K562 (cell line): Measurements from ENCODE around the gene HOOK1. TPM values are rescaled to one million over a fixed set of nuclear protein-coding genes. Genes with fewer than 3 reads are reported as not detected.

ENCODE experiments used
- ATAC-seq: fragments of 200-7000 bp; cut with Tn5 transposase; 3 replicates; pipeline ENCODE4 v1.9.1; 2020; ENCODE audit warnings: moderate library complexity
- BruUV-seq: library from RNA; stranded (reverse); fragments of 400-500 nt; replicated peaks from 2 replicates; lab custom pipeline; 2021; lab: Mats Ljungman, UMichigan
- CTCF ChIA-PET: fragments of 300-600 bp; formaldehyde crosslinking; extraction: SDS; loops from one replicate; lab custom pipeline; 2021; ENCODE audit warnings: low intra/inter-chr PET ratio; lab: Yijun Ruan, JAX
- POLR2A ChIA-PET: fragments of 300-600, 350-650 bp; sonication (Branson Sonifier 250); formaldehyde crosslinking; extraction: SDS; loops from one replicate; lab custom pipeline; 2021; ENCODE audit warnings: antibody characterized with exemption, inconsistent platforms; lab: Yijun Ruan, JAX
- DNase-seq, 4 experiments: peaks; one replicate each; pipeline versions ENCODE4 v3.0.0 to v3.0.0-alpha.2; 2011 to 2018; ENCODE audit warnings: low spot score in 3 of 4, mixed read lengths in 3 of 4; ENCODE audit errors: extremely low read depth in 1 of 4
- FAIRE-seq: peaks from 2 replicates; lab custom pipeline; 2011; peaks lifted over from hg19 to GRCh38; lab: Jason Lieb, UNC
- H2AFZ ChIP-seq: 2 replicates; pipeline ENCODE4 v1.6.0; 2011; ENCODE audit warnings: low read depth, low read length, control low read depth, inconsistent platforms
- H3K27ac ChIP-seq: fragments of 200-600 bp; 3 replicates; pipeline ENCODE4 v1.8.0; 2011; ENCODE audit warnings: low read depth, mild to moderate bottlenecking, control low read depth, inconsistent platforms, low read length, moderate library complexity, mixed read lengths; ENCODE audit errors: extremely low read depth
- H3K27me3 ChIP-seq, 2 experiments: fragments of 300-600 bp in 1 of 2; 2 replicates in 1 of 2; 3 replicates in 1 of 2; pipeline versions ENCODE4 v1.6.0 to v1.8.0; 2011; ENCODE audit warnings: inconsistent platforms in 2 of 2, low read length in 2 of 2, mild to moderate bottlenecking in 1 of 2, mixed read lengths in 1 of 2, moderate library complexity in 1 of 2; ENCODE audit not compliant: control insufficient read depth in 2 of 2, insufficient read depth in 2 of 2
- H3K36me3 ChIP-seq: fragments of 300-600 bp; 3 replicates; pipeline ENCODE4 v1.8.0; 2011; ENCODE audit warnings: mild to moderate bottlenecking, low read length, inconsistent platforms; ENCODE audit not compliant: control insufficient read depth, insufficient read depth
- H3K4me1 ChIP-seq, 2 experiments: fragments of 200-600 bp in 1 of 2; replicated peaks in 1 of 2; 2 replicates in 1 of 2; 3 replicates in 1 of 2; pipeline versions ENCODE4 v1.5.1 to v1.8.0; 2011; ENCODE audit warnings: inconsistent platforms in 2 of 2, low read length in 2 of 2, mild to moderate bottlenecking in 1 of 2, mixed read lengths in 1 of 2, moderate library complexity in 1 of 2; ENCODE audit not compliant: control insufficient read depth in 2 of 2, insufficient read depth in 2 of 2
- H3K4me2 ChIP-seq: 2 replicates; pipeline ENCODE4 v1.6.1; 2011; ENCODE audit warnings: low read length, control low read depth, inconsistent platforms, mixed read lengths; ENCODE audit not compliant: insufficient read depth
- H3K4me3 ChIP-seq: fragments of 200-600 bp; sonication (generic), shearing (Covaris generic); 2 replicates; pipeline ENCODE4 v1.5.1; 2016; ENCODE audit warnings: control low read depth, inconsistent platforms
- H3K79me2 ChIP-seq: fragments of 200-600 bp; 3 replicates; pipeline ENCODE4 v1.8.0; 2011; ENCODE audit warnings: low read length, inconsistent platforms; ENCODE audit not compliant: control insufficient read depth, insufficient read depth
- H3K9ac ChIP-seq, 2 experiments: 2 replicates each; pipeline versions ENCODE4 v1.6.0 to v1.6.1; 2011; ENCODE audit warnings: low read depth in 2 of 2, low read length in 2 of 2, control low read depth in 1 of 2, inconsistent platforms in 1 of 2, mild to moderate bottlenecking in 1 of 2, mixed read lengths in 1 of 2; ENCODE audit not compliant: insufficient read depth in 1 of 2
- H3K9me1 ChIP-seq: one replicate; pipeline ENCODE4 v1.6.0; 2011; ENCODE audit warnings: inconsistent platforms, mild to moderate bottlenecking, low read length, moderate library complexity; ENCODE audit not compliant: control insufficient read depth, insufficient read depth
- H3K9me3 ChIP-seq: replicated peaks from 2 replicates; pipeline ENCODE4 v1.5.1; 2011; ENCODE audit warnings: low read depth, low read length, inconsistent platforms; ENCODE audit not compliant: control insufficient read depth, insufficient read depth
- H4K20me1 ChIP-seq: replicated peaks from 2 replicates; pipeline ENCODE4 v1.6.1; 2011; ENCODE audit warnings: low read length, inconsistent platforms, mixed read lengths; ENCODE audit not compliant: control insufficient read depth, insufficient read depth
- BRF1 ChIP-seq: IDR thresholded peaks from 3 replicates; pipeline ENCODE4 v1.6.1; 2011; ENCODE audit warnings: borderline replicate concordance, mild to moderate bottlenecking; ENCODE audit not compliant: insufficient read length; ENCODE audit errors: extremely low read depth
- MBD2 ChIP-seq: sonication (generic); IDR thresholded peaks from 2 replicates; pipeline ENCODE4 v1.6.1; 2016; ENCODE audit warnings: low read depth, borderline replicate concordance
- POLR2A ChIP-seq: fragments of 450-650 bp; conservative IDR thresholded peaks from 2 replicates; pipeline ENCODE4 v1.6.1; 2016
- PPARD ChIP-seq: fragments of 250-450 bp; sonication (Bioruptor Pico); IDR thresholded peaks from 2 replicates; pipeline ENCODE4 v1.8.0; 2022; ENCODE audit warnings: inconsistent platforms, mild to moderate bottlenecking, moderate library complexity
- PURB ChIP-seq: sonication (generic); formaldehyde crosslinking; IDR thresholded peaks from 2 replicates; pipeline ENCODE4 v1.9.0; 2021; ENCODE audit warnings: low read depth, mild to moderate bottlenecking, missing genetic modification reagents
- SMC3 ChIP-seq: conservative IDR thresholded peaks from 2 replicates; pipeline ENCODE4 v1.6.1; 2011; ENCODE audit warnings: low read depth, low read length, improper control_type of control experiment; ENCODE audit not compliant: insufficient read depth
- ZBTB7A ChIP-seq: IDR thresholded peaks from 2 replicates; pipeline ENCODE4 v1.6.1; 2011; ENCODE audit warnings: low read depth, mild to moderate bottlenecking, low read length, moderate library complexity, borderline replicate concordance; ENCODE audit not compliant: control insufficient read depth
- ZC3H4 ChIP-seq: sonication (generic); formaldehyde crosslinking; IDR thresholded peaks from 2 replicates; pipeline ENCODE4 v1.9.0; 2021; ENCODE audit warnings: missing genetic modification reagents, borderline replicate concordance
- ZFP1 ChIP-seq: fragments of 450-650 bp; formaldehyde crosslinking; IDR thresholded peaks from 2 replicates; pipeline ENCODE4 v1.4.0; 2020; ENCODE audit warnings: mild to moderate bottlenecking, mixed read lengths
- ZKSCAN3 ChIP-seq: fragments of 250-450 bp; sonication (Bioruptor Pico); IDR thresholded peaks from 2 replicates; pipeline ENCODE4 v1.4.0; 2020
- WGBS: fragments of 100-300 bp; shearing (Covaris generic); methylation state at CpG from one replicate; pipeline ENCODE4 v1.1.6; 2016; ENCODE audit warnings: low coverage, mixed read lengths; ENCODE audit not compliant: insufficient coverage; ENCODE audit errors: missing lambda C conversion rate; 5-methylcytosine and 5-hydroxymethylcytosine counted together
- in situ Hi-C: fragments of 300-500 bp; cut with MboI; formaldehyde crosslinking; loops from 4 replicates; pipeline ENCODE4 v1.15.0; 2018; ENCODE audit warnings: inconsistent platforms, mixed read lengths
- intact Hi-C: fragments of 100-400 bp; cut with micrococcal nuclease; formaldehyde crosslinking; loops from 2 replicates; pipeline ENCODE4 v1.14.2; 2022
- polyA plus RNA-seq, 8 experiments: library from polyadenylated mRNA; depleted of rRNA in 4 of 8; stranded (reverse) in 5 of 8; unstranded in 3 of 8; fragments of >200 nt; fragmentation: Nextera tagmentation in 2 of 8; fragmentation: Illumina TruSeq in 1 of 8; extraction: Ambion mirVana in 2 of 8; extraction: Trizol in 1 of 8; gene quantifications; 2 replicates each; pipeline versions ENCODE4 v1.2.1 to v1.2.3, GENCODE V29; 2011 to 2014; ENCODE audit warnings: inconsistent platforms in 1 of 8, missing spikeins in 1 of 8
- total RNA-seq, 7 experiments: library from RNA; depleted of rRNA in 6 of 7; stranded (reverse); fragments of >200 nt in 6 of 7; fragmentation: Illumina TruSeq in 2 of 7; extraction: Trizol in 2 of 7; gene quantifications; 2 replicates each; pipeline versions ENCODE4 v1.2.1 to v1.2.3, GENCODE V29; 2011 to 2021; ENCODE audit warnings: low replicate concordance in 1 of 7

The HOOK1 gene
- total and polyA plus RNA-seq, 9 of the 15 experiments (the other 6 are each of a cell fraction or from before 2014, with no cell fraction given): 0.11 to 0.18 TPM; not detected in 7

DNA sequence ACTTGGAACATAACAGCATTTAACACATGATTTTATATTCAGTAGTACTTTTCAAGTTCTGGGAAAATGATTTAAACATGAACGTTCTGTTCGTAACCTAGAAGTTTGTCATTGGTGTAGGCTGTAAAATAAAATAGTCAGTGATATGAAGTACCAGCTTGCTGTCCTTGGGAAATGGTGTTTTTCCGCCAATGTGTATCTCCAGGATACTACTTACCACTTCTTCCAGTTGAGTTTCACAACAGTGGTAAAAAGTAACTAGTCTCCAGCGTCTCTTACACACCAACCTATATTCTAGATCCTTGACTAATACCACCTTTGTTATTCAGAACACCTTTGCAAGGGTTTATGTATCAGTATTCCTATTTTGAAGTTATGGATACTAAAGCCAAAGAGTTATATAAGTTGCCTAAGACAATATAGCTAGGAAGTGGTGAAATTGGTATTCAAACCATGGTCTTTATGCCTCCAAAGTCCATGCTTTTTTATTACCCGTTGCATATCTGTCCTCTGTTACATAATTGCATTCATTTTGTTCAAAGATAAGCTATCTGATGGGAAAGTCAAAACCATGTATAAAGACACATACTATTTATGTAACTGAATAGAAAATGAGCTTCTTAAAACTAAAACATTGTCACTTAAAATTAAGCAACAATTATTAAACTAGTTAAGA is 43.1 kb downstream of the HOOK1 start:
- ATAC-seq (no peak), DNase-seq (no peak)
- no peaks in the 10 kb centered on the region; the same call in 1 of the 2 replicates for H3K9me3 ChIP-seq
- no peaks in the 10 kb centered on the region for H3K36me3 ChIP-seq
- intact Hi-C loops: no loop called here
- H3K27me3 ChIP-seq: no peaks in the 10 kb centered on the region
- H3K4me2 ChIP-seq: no peak overlapping the region
- POLR2A ChIA-PET: interaction anchor here (0.7 kb wide), 1 partner anchor 16 kb away, joined by 3 read pairs; no protein-coding TSS in a partner anchor
- no peaks in the 10 kb centered on the region for H3K9me1 ChIP-seq
- no peaks in the 10 kb centered on the region for H4K20me1 ChIP-seq
- no peak overlapping the region for H3K27ac ChIP-seq
- no peak overlapping the region for H3K4me3 ChIP-seq
- no peak overlapping the region for H3K9ac ChIP-seq
- no peaks in the 10 kb centered on the region for H3K4me1 ChIP-seq
- no peak overlapping the region for H2AFZ ChIP-seq
- WGBS: 3% methylated on average over 5 of the region's 5 CpGs
- H3K79me2 ChIP-seq: no peaks in the 10 kb centered on the region
- TF ChIP-seq PURB (CRISPR knock-in tag) (no peak), POLR2A (no peak), ZC3H4 (CRISPR knock-in tag) (no peak), ZBTB7A (no peak), PPARD (CRISPR knock-in tag) (no peak), SMC3 (no peak), ZKSCAN3 (CRISPR knock-in tag) (no peak), BRF1 (no peak), MBD2 (no peak), ZFP1 (CRISPR knock-in tag) (no peak)
- TF ChIP-seq, all 486 proteins: peak for 0
- BruUV-seq: no TSS peak
- in situ Hi-C loops: no loop called here
- no peak for FAIRE-seq
- CTCF ChIA-PET: no interaction called here
